ENCODE results near the gene DMRTA2. TPM values are rescaled to one million over a fixed set of nuclear protein-coding genes. Genes with fewer than 3 reads are reported as not detected.

DMRTA2 gene
- total and polyA plus RNA-seq, 2 of the 4 experiments (the other 2 are of a cell fraction), result 0.02 TPM; not detected in 1

DNA sequence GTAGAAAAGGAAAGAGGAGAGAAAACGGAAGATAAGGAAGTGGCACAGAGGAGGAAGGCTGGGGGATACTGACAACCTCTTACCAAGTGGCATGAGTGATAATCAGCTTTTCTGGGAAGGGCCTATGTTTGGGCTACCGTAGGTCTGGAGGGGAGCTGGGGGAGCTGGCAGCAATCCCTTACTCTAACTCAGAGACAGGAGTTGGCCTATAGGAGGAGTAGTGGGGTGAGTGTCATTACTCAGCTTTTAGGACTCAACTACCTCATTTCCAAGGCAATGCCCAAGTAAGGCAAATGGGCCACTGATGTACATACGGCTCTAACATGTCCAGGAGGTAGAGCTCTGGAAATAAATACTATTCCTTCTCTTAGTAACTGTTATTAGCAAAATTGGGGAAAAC lies 48.7 kb upstream of the DMRTA2 start:
- no peak overlapping the region for H3K4ac ChIP-seq (ENCODE audit: low read depth, low read length)
- H2BK5ac ChIP-seq (ENCODE audit: low read depth, low read length, poor library complexity, severe bottlenecking), result no peak overlapping the region
- no peaks in the 10 kb centered on the region for H3K9me1 ChIP-seq (ENCODE audit: insufficient read depth, low read length)
- H4K8ac ChIP-seq (ENCODE audit: low read depth in 2 of 2, low read length in 2 of 2), result no peak overlapping the region
- H4K5ac ChIP-seq (ENCODE audit: low read depth, low read length), result no peak overlapping the region
- H3K4me2 ChIP-seq (ENCODE audit: low read depth, low read length), result no peak overlapping the region
- H2BK20ac ChIP-seq (ENCODE audit: low read depth, low read length), result no peak overlapping the region
- no peaks in the 10 kb centered on the region for H4K20me1 ChIP-seq (ENCODE audit: insufficient read depth, low read length)
- BruUV-seq (replicated peaks), result no TSS peak
- ChIA-PET POLR2A (ENCODE audit: unreplicated experiment) (no interaction called here), CTCF (no interaction called here)
- TF ChIP-seq RCOR1 (IDR thresholded peaks at IDR 0.05; ENCODE audit: insufficient replicate concordance, low read length), result no peak
- TF ChIP-seq, protein P1, sequence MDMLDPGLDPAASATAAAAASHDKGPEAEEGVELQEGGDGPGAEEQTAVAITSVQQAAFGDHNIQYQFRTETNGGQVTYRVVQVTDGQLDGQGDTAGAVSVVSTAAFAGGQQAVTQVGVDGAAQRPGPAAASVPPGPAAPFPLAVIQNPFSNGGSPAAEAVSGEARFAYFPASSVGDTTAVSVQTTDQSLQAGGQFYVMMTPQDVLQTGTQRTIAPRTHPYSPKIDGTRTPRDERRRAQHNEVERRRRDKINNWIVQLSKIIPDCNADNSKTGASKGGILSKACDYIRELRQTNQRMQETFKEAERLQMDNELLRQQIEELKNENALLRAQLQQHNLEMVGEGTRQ (IDR thresholded peaks at IDR 0.05; ENCODE audit: low read depth, low read length), result no peak
- TF ChIP-seq RAD21 (IDR thresholded peaks at IDR 0.05; ENCODE audit: low read length), result no peak
- no peak for TF ChIP-seq FOS (IDR thresholded peaks at IDR 0.05; ENCODE audit: low read depth, low read length)
- no peak for TF ChIP-seq POLR2A (IDR thresholded peaks at IDR 0.05; ENCODE audit: low read depth, low read length)
- TF ChIP-seq SMC3 (IDR thresholded peaks at IDR 0.05; ENCODE audit: low read depth, low read length), result no peak
- TF ChIP-seq CHD1 (IDR thresholded peaks at IDR 0.05; ENCODE audit: low read depth, low read length), result no peak
- TF ChIP-seq, protein P2, sequence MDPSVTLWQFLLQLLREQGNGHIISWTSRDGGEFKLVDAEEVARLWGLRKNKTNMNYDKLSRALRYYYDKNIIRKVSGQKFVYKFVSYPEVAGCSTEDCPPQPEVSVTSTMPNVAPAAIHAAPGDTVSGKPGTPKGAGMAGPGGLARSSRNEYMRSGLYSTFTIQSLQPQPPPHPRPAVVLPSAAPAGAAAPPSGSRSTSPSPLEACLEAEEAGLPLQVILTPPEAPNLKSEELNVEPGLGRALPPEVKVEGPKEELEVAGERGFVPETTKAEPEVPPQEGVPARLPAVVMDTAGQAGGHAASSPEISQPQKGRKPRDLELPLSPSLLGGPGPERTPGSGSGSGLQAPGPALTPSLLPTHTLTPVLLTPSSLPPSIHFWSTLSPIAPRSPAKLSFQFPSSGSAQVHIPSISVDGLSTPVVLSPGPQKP (IDR thresholded peaks at IDR 0.05; ENCODE audit: borderline replicate concordance, low read depth, low read length), result no peak
- TF ChIP-seq, protein P3, sequence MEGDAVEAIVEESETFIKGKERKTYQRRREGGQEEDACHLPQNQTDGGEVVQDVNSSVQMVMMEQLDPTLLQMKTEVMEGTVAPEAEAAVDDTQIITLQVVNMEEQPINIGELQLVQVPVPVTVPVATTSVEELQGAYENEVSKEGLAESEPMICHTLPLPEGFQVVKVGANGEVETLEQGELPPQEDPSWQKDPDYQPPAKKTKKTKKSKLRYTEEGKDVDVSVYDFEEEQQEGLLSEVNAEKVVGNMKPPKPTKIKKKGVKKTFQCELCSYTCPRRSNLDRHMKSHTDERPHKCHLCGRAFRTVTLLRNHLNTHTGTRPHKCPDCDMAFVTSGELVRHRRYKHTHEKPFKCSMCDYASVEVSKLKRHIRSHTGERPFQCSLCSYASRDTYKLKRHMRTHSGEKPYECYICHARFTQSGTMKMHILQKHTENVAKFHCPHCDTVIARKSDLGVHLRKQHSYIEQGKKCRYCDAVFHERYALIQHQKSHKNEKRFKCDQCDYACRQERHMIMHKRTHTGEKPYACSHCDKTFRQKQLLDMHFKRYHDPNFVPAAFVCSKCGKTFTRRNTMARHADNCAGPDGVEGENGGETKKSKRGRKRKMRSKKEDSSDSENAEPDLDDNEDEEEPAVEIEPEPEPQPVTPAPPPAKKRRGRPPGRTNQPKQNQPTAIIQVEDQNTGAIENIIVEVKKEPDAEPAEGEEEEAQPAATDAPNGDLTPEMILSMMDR (conservative IDR thresholded peaks at IDR 0.05; ENCODE audit: low read depth, low read length), result no peak
- TF ChIP-seq MAZ (IDR thresholded peaks at IDR 0.05; ENCODE audit: borderline replicate concordance, low read depth, low read length), result no peak
- no peak for TF ChIP-seq NFE2L2 (IDR thresholded peaks at IDR 0.05; ENCODE audit: low read depth, low read length)
- TF ChIP-seq MXI1 (IDR thresholded peaks at IDR 0.05; ENCODE audit: borderline replicate concordance, low read depth, low read length), result no peak
- no peak for TF ChIP-seq MAFK (IDR thresholded peaks at IDR 0.05; ENCODE audit: low read depth, low read length)
- TF ChIP-seq CEBPB (IDR thresholded peaks at IDR 0.05; ENCODE audit: low read depth, low read length), result no peak
- no peak for TF ChIP-seq BHLHE40 (IDR thresholded peaks at IDR 0.05; ENCODE audit: low read depth, low read length)
- TF ChIP-seq RFX5 (IDR thresholded peaks at IDR 0.05; ENCODE audit: low read depth, low read length), result no peak
- no peak overlapping the region for H3K18ac ChIP-seq (ENCODE audit: low read depth, low read length)
- H3K23ac ChIP-seq (ENCODE audit: low read depth, low read length), result no peak overlapping the region
- no peak overlapping the region for H3K4me3 ChIP-seq (ENCODE audit: insufficient read depth, low read depth, low read length)
- 100% methylated on average over 1 of the region's 3 CpGs; no CpG with 5 or more reads in 1 of the 2 experiments for WGBS, 2 experiments (ENCODE audit: extremely low coverage in 2 of 2, insufficient read length in 1 of 2)
- no peak for DNase-seq
- H3K27me3 ChIP-seq (ENCODE audit: control insufficient read depth, insufficient read depth, low read length), result no peaks in the 10 kb centered on the region
- no peak overlapping the region for H2AK5ac ChIP-seq (ENCODE audit: low read depth, low read length)
- in situ Hi-C loops (cut with MboI; ENCODE audit: low sequenced_read_pairs), result no loop called here
- intact Hi-C loops (cut with micrococcal nuclease), result no loop called here
- H2AFZ ChIP-seq (replicated peaks; ENCODE audit: low read length, poor library complexity), result no peak overlapping the region
- H4K91ac ChIP-seq (ENCODE audit: insufficient read depth, low read depth, low read length), result no peak overlapping the region
- dilution Hi-C loops (cut with HindIII; ENCODE audit: low sequenced_read_pairs, unreplicated experiment), result no loop called here
- no peaks in the 10 kb centered on the region for H3K4me1 ChIP-seq (ENCODE audit: control insufficient read depth, insufficient read depth, low read length)
- H3K36me3 ChIP-seq (ENCODE audit: control insufficient read depth, insufficient read depth, low read length), result no peaks in the 10 kb centered on the region
- H2BK15ac ChIP-seq (ENCODE audit: low read depth, low read length), result no peak overlapping the region
- H2AK9ac ChIP-seq (replicated peaks; ENCODE audit: low read depth, low read length, poor library complexity), result no peak overlapping the region
- no peak overlapping the region for H3K9ac ChIP-seq (ENCODE audit: low read depth, low read length)
- H2BK120ac ChIP-seq (ENCODE audit: low read depth, low read length), result no peak overlapping the region
- no peaks in the 10 kb centered on the region for H3K79me1 ChIP-seq (ENCODE audit: low read depth in 1 of 2, low read length in 2 of 2)
- no peak overlapping the region for H3K56ac ChIP-seq (ENCODE audit: extremely low read depth, insufficient read depth, low read length)
- ATAC-seq (ENCODE audit: low read depth), result no peak
- no peaks in the 10 kb centered on the region for H3K9me3 ChIP-seq (ENCODE audit: control insufficient read depth, insufficient read depth, low read length)
- no peak overlapping the region for H3K27ac ChIP-seq (ENCODE audit: insufficient read depth, low read length)
- H3K14ac ChIP-seq (replicated peaks; ENCODE audit: low read depth, low read length), result no peak overlapping the region

Data from IMR-90 (cell line).